HepG2 (cell line): ENCODE measurements around the gene CST3.

Experiments used
- TF ChIP-seq, protein P1 (sequence below), 2 experiments: IDR thresholded peaks; 2 replicates each; pipeline ENCODE4 v1.6.1; 2011 to 2012; ENCODE audit warnings: low read length in 2 of 2, borderline replicate concordance in 1 of 2, low read depth in 1 of 2, mild to moderate bottlenecking in 1 of 2, moderate library complexity in 1 of 2
- TF ChIP-seq, protein P2 (sequence below), 2 experiments: sonication (generic) in 1 of 2; formaldehyde crosslinking in 1 of 2; IDR thresholded peaks; 2 replicates each; pipeline versions ENCODE4 v1.5.1 to v1.6.1; 2011 to 2020; ENCODE audit warnings: borderline replicate concordance in 1 of 2, low read depth in 1 of 2, low read length in 1 of 2, mild to moderate bottlenecking in 1 of 2, missing genetic modification reagents in 1 of 2, moderate library complexity in 1 of 2

DNA sequence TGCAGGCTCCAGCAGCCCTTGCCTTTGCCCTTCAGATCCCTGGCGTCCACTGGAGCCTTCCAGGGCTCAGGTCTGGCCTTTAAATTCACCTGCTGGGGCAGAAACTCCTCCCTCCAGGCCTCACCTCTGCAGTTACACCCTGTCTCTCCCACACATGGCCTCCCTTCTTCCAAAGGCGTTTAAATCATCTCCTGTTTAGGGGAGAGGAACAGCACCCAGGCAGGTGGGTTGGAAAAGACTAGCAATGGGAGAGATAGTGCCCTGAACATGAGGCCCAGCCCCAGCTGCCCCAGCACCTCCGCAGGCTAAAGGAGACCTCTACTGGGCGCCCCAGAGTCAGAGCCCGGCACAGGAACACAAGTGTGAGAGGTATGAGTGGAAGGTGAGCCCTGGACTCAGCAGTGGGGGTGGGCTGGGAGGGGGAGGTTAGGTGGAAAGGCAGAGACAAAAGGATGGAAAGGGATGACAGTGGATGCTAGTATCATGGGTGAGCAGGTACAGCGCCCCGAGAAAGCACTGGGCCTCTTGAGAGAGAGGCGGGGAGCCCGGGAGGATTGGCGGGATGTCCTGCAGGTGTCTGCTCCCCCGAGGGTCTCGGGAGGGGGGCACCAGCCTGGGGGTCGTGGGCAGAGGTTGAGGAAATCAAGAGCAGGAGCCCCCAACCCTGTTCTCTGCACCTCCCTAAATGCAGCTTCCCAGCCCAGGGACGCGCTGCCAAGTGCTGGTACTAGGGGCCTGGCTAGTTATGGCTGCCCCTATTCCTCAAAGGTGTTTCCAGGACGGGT is 31.7 kb downstream of the CST3 start, which contains the start of gene CST9:
- TF ChIP-seq, protein P1, sequence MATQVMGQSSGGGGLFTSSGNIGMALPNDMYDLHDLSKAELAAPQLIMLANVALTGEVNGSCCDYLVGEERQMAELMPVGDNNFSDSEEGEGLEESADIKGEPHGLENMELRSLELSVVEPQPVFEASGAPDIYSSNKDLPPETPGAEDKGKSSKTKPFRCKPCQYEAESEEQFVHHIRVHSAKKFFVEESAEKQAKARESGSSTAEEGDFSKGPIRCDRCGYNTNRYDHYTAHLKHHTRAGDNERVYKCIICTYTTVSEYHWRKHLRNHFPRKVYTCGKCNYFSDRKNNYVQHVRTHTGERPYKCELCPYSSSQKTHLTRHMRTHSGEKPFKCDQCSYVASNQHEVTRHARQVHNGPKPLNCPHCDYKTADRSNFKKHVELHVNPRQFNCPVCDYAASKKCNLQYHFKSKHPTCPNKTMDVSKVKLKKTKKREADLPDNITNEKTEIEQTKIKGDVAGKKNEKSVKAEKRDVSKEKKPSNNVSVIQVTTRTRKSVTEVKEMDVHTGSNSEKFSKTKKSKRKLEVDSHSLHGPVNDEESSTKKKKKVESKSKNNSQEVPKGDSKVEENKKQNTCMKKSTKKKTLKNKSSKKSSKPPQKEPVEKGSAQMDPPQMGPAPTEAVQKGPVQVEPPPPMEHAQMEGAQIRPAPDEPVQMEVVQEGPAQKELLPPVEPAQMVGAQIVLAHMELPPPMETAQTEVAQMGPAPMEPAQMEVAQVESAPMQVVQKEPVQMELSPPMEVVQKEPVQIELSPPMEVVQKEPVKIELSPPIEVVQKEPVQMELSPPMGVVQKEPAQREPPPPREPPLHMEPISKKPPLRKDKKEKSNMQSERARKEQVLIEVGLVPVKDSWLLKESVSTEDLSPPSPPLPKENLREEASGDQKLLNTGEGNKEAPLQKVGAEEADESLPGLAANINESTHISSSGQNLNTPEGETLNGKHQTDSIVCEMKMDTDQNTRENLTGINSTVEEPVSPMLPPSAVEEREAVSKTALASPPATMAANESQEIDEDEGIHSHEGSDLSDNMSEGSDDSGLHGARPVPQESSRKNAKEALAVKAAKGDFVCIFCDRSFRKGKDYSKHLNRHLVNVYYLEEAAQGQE (IDR thresholded peaks at IDR 0.05; ENCODE audit: borderline replicate concordance in 1 of 2, low read depth in 1 of 2, low read length in 2 of 2): no peak
- TF ChIP-seq, protein P2, sequence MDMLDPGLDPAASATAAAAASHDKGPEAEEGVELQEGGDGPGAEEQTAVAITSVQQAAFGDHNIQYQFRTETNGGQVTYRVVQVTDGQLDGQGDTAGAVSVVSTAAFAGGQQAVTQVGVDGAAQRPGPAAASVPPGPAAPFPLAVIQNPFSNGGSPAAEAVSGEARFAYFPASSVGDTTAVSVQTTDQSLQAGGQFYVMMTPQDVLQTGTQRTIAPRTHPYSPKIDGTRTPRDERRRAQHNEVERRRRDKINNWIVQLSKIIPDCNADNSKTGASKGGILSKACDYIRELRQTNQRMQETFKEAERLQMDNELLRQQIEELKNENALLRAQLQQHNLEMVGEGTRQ (IDR thresholded peaks at IDR 0.05; ENCODE audit: low read depth, low read length): no peak
- TF ChIP-seq, protein P2 (CRISPR knock-in tag; IDR thresholded peaks at IDR 0.05; ENCODE audit: borderline replicate concordance): no peak
